Heart left ventricle (tissue), 13 donors: ENCODE measurements around the gene ACTR3C.
"Not testable (repeated sequence)": the region's sequence is repeated elsewhere in the genome, so short reads cannot be mapped to it uniquely, and the experiment has no call there.

Source experiments
- CTCF ChIP-seq, 12 donors: fragments of 200-600 bp; sonication (generic) in 4 of 12; IDR thresholded peaks; one replicate each; pipeline versions ENCODE4 v1.5.0 to v1.8.0; 2018 to 2022; ENCODE audit warnings: antibody characterized with exemption in 12 of 12, mild to moderate bottlenecking in 5 of 12
- POLR2A ChIP-seq, 2 donors: fragments of 450-650 bp; IDR thresholded peaks; one replicate each; pipeline ENCODE4 v1.6.1; 2017; ENCODE audit warnings: antibody characterized with exemption in 2 of 2, mild to moderate bottlenecking in 2 of 2, moderate library complexity in 2 of 2
- donor health status: ischemic (EF 13 %, LVEDD 7.1; RV severe dilation, severe dysfunction).
- donor health status: DM: no; HTN: yes; CAD: no.
- donor health status: DM: no; HTN: no; CAD: no.
- donor health status: ischemic (EF 25% LVEDD 6.9; RV normal size, moderate dysfunction).
- donor health status: ischemic (EF 25% LVEDD 5.7; RV mildly dilated, moderate dysfunction).
- donor health status: ischemic (EF 35%, LVEDD 5.7; RV mildly dilated, moderate dysfunction).
- donor health status: nonischemic (EF 11% LVEDD 7.7; RV severe dilation, severe dysfunction).
- donor health status: DM: yes; HTN: yes; CAD: no.
- donor health status: PGD.
- donor health status: ischemic (EF 29% LVEDD 5.4; RV normal size, mild dysfunction).
- donor health status: nonischemic (EF 23%, LVEDD 6.1; RV moderate dilation, normal function).

DNA sequence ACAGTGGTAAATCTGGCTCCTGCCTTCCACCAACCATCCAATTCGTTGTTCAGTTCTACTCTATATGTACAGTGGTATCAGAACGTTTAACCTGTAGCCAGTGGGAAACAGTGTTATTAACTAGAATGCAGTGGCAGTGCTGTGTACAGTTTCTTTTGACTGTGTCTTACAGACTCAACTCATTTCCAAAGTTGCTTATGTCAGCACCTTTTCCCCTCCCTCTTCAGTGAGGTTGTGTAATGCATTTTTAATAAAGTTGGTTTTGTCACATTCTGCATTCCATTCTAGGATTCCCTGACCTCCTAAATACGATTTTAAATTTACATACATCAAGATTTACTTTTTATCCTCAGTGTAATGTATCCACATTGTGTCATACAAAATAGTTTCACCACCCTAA lies 97.9 kb downstream of the ACTR3C start:
- TF ChIP-seq CTCF, POLR2A (IDR thresholded peaks at IDR 0.05): not testable (repeated sequence)
